HG02981 (cell line): Measurements from ENCODE around the gene DLGAP4.
"Not testable (repeated sequence)": the region's sequence is repeated elsewhere in the genome, so short reads cannot be mapped to it uniquely, and the experiment has no call there.

Experiments
- ATAC-seq: cut with Tn5 transposase; IDR thresholded peaks from one replicate; pipeline ENCODE4 v1.9.1; 2021; ENCODE audit warnings: mild to moderate bottlenecking, moderate library complexity; ENCODE audit not compliant: unreplicated experiment

The DLGAP4 gene

DNA sequence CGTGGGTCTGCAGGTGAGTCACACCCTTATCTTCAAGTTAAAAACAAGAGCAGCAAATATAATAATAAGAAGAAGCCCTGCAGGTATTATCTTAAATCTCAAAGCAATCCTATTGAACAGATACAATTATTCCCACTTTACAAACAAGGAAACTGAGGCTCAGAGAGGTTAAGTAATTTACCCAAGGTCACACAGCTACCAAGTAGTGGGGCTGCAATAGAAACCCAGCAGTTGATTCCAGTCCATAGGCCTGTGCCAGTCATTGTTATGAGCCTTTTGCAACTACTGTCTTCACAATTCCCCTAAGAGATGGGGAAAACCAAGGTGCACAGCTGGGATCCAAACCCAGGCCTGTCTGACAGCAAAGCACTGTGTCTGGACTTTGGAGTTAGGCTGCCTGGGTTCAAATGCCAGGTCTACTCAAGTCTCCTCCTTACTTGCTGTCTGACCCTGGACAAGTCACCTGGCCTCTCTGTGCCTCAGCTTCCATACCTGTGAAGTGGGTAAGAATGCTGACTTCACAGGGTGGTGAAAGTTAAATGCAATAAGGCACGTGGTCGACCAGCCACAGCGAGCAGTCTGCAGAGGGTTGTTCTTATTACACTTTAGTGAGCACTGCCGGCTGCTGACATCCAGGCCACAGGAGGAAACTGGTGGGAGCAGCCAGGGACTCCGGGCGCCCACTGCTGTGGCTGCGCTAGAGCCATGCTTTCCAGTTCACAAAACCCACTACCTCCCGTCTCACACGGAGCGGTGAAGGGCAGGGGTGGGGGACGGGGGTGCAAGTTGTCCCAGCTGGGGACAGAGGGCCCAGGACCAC lies 241.3 kb downstream of the DLGAP4 start:
- ATAC-seq = no peak

DNA sequence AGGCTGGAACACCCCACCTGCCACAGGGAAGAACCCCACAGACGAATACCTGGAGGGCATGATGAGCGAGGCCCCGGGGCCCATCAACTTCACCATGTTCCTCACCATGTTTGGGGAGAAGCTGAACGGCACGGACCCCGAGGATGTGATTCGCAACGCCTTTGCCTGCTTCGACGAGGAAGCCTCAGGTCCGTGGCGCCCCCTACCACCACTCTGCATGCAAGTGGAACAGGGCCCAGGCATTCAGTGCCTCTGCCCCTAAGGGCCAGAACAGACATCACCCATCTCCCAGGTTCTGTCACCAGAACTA lies 241.8 kb downstream of the DLGAP4 start:
- no peak for ATAC-seq

GRCh38 chr20:36548704-36549627 lies 242.8 kb downstream of the DLGAP4 start:
- no peak for ATAC-seq

DNA sequence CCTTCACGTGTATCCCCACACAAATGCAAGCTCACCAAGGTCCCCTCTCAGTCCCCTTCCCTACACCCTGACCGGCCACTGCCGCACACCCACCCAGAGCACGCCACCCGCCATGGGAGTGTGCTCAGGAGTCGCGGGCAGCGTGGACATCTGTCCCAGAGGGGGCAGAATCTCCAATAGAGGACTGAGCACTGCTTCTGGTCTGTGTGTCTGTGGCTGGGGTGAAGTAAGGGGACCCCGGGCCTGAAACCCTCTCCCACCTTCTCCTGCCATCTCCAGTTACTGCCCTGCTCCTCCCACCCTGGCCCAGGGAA lies 243.4 kb downstream of the DLGAP4 start:
- no peak for ATAC-seq

DNA sequence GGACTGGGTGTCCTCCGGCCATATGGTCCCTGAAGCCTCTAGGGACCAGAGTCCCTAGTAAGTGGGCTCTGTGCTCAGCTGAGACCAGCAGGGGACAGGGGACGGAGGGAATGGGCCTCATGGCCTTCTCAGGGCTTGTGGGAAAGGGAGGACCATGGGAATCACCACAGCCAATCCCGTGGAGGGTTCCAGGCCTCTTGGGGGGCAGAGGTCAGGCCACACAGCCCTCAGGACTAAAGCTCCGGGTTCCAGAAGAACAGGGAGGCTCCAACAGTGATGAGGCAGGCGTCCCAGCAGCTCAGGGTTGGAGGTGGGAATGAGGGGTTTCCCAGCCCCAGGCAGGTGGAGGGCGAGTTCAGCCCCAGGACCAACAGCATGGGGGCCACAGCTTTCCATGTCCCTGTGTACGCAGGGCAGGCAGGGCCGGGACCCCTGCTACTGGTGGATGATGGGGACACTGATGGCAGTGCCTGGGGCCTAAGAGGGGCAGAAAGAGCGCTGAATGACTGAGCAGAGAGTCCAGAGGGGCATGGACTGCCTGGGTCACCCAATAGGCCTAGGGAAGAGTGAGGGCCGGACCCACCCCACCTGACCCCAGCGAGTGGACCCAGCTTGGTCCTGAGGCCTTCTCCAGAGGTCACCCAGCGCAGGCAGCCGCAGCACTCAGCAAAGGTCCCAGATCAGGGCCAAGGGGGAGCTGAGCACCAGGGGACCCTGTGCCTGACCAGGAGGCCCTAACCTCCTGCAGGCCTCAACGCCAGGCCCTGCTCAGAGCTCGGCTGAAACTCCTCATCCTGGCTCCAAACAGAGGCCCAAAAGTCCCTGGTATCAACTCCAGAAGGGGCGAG lies 244.0 kb downstream of the DLGAP4 start:
- ATAC-seq = no peak

DNA sequence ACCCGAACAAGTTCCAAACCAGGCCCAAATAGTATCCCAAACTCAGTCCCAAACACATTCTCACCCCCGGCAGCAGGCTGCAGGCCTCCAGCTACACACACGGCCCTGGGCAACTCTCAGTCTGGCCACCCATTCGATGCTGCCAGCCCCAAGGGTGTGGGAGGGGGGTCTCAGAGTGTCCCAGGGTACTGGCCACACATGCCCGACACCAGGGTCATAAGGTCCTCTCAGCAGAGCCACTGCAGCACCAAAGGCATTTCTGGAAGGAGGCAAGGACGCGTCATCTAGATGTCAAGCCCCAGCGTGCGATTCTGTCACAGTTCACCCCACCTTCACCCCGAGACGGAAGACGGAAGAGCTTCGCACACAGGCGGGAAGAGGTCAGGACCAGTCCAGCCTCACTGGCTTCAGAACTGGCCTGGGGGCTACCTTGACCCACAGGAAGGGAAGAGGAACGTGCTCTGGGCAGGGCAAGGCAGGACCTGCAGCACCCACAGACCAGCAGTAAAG lies 244.7 kb downstream of the DLGAP4 start:
- ATAC-seq = no peak

DNA sequence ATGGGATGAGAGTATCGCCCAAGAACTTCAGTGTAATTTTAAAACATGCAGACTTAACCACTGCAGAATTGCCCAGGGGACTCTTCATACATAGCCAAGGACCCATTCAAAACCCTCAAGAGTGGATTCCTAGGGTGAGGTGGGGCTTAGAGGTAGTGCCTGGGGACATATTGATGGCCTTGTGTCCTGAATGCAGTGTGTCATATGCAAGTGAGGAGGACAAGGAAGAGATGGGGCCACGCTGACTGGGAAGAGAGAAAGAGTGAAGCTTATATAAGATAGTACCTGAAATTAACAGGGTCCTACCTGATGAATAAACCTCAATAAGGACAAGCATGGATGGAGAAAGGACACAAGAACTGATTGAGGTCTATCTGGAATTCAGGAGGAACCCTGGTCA lies 249.1 kb downstream of the DLGAP4 start:
- ATAC-seq = no peak

DNA sequence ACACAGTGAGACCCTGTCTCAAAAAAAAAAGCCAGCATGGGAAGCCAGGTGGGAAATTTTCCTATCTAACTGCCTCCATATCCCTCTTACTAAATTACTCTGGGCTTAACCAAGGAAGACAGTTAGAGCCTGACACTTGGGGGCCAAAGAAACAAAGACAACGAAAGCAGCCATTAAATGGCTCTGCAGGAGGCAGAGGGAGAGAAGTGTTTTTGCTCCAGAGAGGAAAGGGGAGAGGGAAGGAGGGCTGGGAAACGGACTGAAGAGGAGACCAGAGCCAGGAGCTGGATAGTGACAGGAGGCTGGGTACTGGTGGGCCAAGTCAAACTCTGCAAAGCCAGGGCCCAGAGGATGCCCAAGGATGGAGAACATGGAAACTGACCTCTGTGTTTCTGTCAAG lies 256.6 kb downstream of the DLGAP4 start:
- ATAC-seq = no peak

GRCh38 chr20:36563374-36563773 lies 257.2 kb downstream of the DLGAP4 start:
- no peak for ATAC-seq

DNA sequence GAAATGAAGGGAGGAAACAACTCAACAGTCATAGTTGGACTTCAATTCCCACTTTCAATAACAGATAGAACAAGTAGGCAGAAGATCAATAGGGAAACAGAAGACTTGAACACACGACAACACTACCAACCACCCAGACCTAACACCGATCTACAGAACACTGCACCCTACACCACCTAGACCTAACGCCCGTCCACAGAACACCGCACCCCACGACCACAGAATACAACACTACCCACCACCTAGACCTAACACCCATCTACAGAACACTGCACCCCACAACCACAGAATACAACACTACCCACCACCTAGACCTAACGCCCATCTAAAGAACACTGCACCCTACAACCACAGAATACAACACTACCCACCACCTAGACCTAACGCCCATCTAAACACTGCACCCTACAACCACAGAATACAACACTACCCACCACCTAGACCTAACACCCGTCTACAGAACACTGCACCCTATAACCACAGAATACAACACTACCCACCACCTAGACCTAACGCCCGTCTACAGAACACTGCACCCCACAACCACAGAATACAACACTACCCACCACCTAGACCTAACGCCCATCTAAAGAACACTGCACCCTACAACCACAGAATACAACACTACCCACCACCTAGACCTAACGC lies 258.1 kb downstream of the DLGAP4 start:
- ATAC-seq = not testable (repeated sequence)

DNA sequence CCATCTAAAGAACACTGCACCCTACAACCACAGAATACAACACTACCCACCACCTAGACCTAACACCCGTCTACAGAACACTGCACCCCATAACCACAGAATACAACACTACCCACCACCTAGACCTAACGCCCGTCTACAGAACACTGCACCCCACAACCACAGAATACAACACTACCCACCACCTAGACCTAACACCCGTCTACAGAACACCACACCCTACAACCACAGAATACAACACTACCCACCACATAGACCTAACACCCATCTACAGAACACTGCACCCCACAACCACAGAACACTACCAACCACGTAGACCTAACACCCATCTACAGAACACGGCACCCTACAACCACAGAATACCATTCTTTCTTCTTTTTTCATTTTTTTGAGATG lies 258.6 kb downstream of the DLGAP4 start:
- ATAC-seq = not testable (repeated sequence)

- no peak for ATAC-seq
Observed at GRCh38 chr20:36565520-36565919, 259.4 kb downstream of the DLGAP4 start.

DNA sequence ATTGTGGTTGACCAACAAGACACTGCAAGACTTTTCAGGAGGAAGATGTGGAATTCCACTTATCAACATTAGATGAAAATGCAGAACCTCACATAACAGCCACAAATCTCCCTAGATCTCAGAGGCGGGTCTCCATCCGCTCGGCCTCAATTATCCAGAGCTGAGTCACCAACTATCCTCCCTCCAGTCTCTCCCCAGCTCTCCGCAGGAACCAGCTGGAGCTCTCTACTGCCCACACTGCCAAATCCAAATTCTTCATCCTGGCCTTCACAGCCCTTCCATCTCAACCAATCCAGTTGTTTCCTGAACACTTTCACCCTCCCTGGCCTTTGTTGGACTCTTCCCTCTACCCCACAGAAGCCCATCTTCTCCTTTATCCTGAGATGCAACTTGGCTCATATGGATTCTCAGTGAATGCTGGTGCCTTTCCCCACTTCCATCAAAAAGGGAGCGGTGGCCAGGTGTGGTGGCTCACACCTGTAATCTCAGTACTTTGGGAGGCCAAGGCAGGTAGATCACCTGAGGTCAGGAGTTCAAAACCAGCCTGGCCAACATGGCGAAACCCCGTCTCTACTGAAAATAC lies 263.8 kb downstream of the DLGAP4 start:
- ATAC-seq = no peak

GRCh38 chr20:36571564-36572504 lies 265.7 kb downstream of the DLGAP4 start:
- no peak for ATAC-seq

DNA sequence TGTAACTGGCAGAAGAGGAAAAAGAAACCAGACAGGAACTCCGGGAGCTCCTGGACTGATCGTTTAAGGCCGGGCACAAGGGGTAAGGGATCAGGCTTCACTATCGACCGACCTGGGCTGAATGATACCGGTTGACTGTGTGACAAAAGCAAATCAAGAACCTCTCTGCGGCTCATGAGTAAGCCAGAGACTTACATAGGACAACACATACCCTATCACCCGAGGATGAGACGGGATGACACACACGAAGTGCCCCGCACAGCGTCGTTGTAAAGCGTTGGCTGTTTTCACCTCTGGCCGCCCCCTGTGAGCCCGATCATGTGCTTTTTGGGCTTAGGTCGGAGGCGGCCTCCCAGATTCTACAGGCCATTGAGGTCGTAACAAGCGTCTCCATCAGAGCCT lies 266.6 kb downstream of the DLGAP4 start:
- no peak for ATAC-seq

- peak; percentile 60 for ATAC-seq
Observed at GRCh38 chr20:36573103-36573797, 267.1 kb downstream of the DLGAP4 start, which contains the start of gene TGIF2. Gene TGIF2, plus strand, starts transcription at chr20:36573597. Its CDS starts 5,178 bp downstream, at chr20:36578775.

DNA sequence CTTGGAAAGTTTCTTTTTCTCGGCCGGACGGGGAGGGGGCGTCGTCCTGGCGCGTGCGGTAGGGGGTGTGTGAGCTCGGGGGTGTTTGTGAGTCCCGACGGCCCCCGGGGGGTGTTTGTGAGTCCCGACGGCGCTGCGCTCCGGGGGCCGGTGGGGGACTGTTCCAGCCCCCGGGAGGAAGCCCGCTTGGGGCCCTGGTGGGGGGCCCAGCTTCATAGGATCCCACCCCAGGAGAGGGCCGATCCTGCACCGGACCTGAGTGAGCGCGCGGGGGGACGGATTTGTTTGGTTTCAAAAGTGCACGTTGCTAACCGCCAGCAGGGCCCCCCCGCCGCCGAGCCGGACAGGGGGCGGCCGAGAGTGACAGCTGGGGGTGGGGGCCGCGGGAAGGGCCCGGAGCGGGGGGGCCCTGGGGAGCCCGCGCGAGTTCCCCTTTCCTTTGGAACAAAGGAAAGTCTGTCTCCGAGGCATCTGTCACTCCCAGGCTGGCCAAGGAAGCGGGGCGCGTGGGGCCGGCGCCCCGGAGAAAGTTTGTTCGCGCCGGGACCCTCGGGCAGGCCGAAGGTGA lies 267.7 kb downstream of the DLGAP4 start:
- ATAC-seq = no peak
